Measurements from ENCODE around the gene RASGEF1B.

GRCh38 chr4:81502564-81502963, 30.9 kb upstream of the RASGEF1B start:
- TF ChIP-seq CEBPG (CRISPR knock-in tag; IDR thresholded peaks at IDR 0.05) (no peak), ZNF318 (CRISPR knock-in tag; IDR thresholded peaks at IDR 0.05) (no peak), JUND (CRISPR knock-in tag; IDR thresholded peaks at IDR 0.05) (no peak), ZBTB10 (CRISPR knock-in tag; IDR thresholded peaks at IDR 0.05; ENCODE audit: borderline replicate concordance) (no peak), FIP1L1 (IDR thresholded peaks at IDR 0.05; ENCODE audit: borderline replicate concordance, insufficient read depth, low read depth, low read length) (no peak)

All from HepG2 (cell line).